Measurements from ENCODE around the gene HPDL.
"Not testable (repeated sequence)": the region's sequence is repeated elsewhere in the genome, so short reads cannot be mapped to it uniquely, and the experiment has no call there.

Gene HPDL

GRCh38 chr1:45326627-45327623 lies at the start of gene HPDL:
Gene HPDL (plus strand): TSS chr1:45326895. CDS start chr1:45327149, 254 bp downstream.
- DNase-seq: no peak

GRCh38 chr1:45282351-45282750 lies 44.3 kb upstream of the HPDL start:
- DNase-seq: no peak

GRCh38 chr1:45284858-45285257 lies 41.8 kb upstream of the HPDL start:
- not testable (repeated sequence) for DNase-seq

GRCh38 chr1:45286521-45286920 lies 40.2 kb upstream of the HPDL start:
- DNase-seq: not testable (repeated sequence)

- not testable (repeated sequence) for DNase-seq
Measured at GRCh38 chr1:45291002-45291401, 35.7 kb upstream of the HPDL start.

GRCh38 chr1:45291716-45292115 lies 35.0 kb upstream of the HPDL start:
- DNase-seq: no peak

GRCh38 chr1:45297666-45298356 lies 28.9 kb upstream of the HPDL start:
- DNase-seq: no peak

- no peak for DNase-seq
Measured at GRCh38 chr1:45299296-45299695, 27.4 kb upstream of the HPDL start.

GRCh38 chr1:45299981-45300668 lies 26.6 kb upstream of the HPDL start:
- DNase-seq: peak; percentile 41

GRCh38 chr1:45300669-45300997 lies 26.1 kb upstream of the HPDL start:
- DNase-seq: no peak

- DNase-seq: no peak
Measured at GRCh38 chr1:45302505-45303150, 24.1 kb upstream of the HPDL start.

GRCh38 chr1:45303520-45304310 lies 23.0 kb upstream of the HPDL start:
- DNase-seq: peak; percentile 97

- no peak for DNase-seq
Measured at GRCh38 chr1:45304311-45305081, 22.2 kb upstream of the HPDL start.

GRCh38 chr1:45305231-45305630 lies 21.5 kb upstream of the HPDL start:
- DNase-seq: no peak

GRCh38 chr1:45306319-45306718 lies 20.4 kb upstream of the HPDL start:
- no peak for DNase-seq

- DNase-seq: no peak
Measured at GRCh38 chr1:45306905-45307304, 19.8 kb upstream of the HPDL start.

- no peak for DNase-seq
Measured at GRCh38 chr1:45314266-45314665, 12.4 kb upstream of the HPDL start.

- DNase-seq: no peak
Measured at GRCh38 chr1:45317166-45317565, 9.5 kb upstream of the HPDL start.

- no peak for DNase-seq
Measured at GRCh38 chr1:45319761-45320160, 6.9 kb upstream of the HPDL start.

- no peak for DNase-seq
Measured at GRCh38 chr1:45321444-45321843, 5.3 kb upstream of the HPDL start.

- DNase-seq: no peak
Measured at GRCh38 chr1:45322486-45323040, 4.1 kb upstream of the HPDL start.

Measured in NCI-H1048 (cell line).